MCF 10A (cell line): Measurements from ENCODE around the gene EHD4. TPM values are rescaled to one million over a fixed set of nuclear protein-coding genes. Genes with fewer than 3 reads are reported as not detected.

Experiments
- BruUV-seq: library from RNA; stranded (reverse); fragments of 400-500 nt; replicated peaks from 2 replicates; lab custom pipeline; 2021; lab: Mats Ljungman, UMichigan
- CTCF ChIA-PET: fragments of 300-600 bp; sonication (Branson Sonifier 250); formaldehyde crosslinking; extraction: SDS; loops from one replicate; lab custom pipeline; 2021; ENCODE audit warnings: antibody characterized with exemption, inconsistent platforms; lab: Yijun Ruan, JAX
- POLR2A ChIA-PET: fragments of 300-600, 350-650 bp; sonication (Branson Sonifier 250); formaldehyde crosslinking; extraction: SDS; loops from one replicate; lab custom pipeline; 2020; ENCODE audit warnings: antibody characterized with exemption, inconsistent platforms; lab: Yijun Ruan, JAX
- DNase-seq: peaks from one replicate; pipeline ENCODE4 v3.0.0-alpha.2; 2018; ENCODE audit not compliant: unreplicated experiment
- H3K27ac Mint-ChIP-seq: one replicate; pipeline ENCODE4 v1.8.0; 2022; ENCODE audit warnings: mild to moderate bottlenecking, low read depth, mixed read lengths; ENCODE audit not compliant: unreplicated experiment
- H3K27me3 Mint-ChIP-seq: one replicate; pipeline ENCODE4 v1.8.0; 2022; ENCODE audit warnings: mixed read lengths; ENCODE audit not compliant: insufficient read depth, unreplicated experiment
- H3K36me3 Mint-ChIP-seq: one replicate; pipeline ENCODE4 v1.8.0; 2022; ENCODE audit warnings: mild to moderate bottlenecking, moderate library complexity, mixed read lengths; ENCODE audit not compliant: insufficient read depth, unreplicated experiment
- H3K4me1 Mint-ChIP-seq: one replicate; pipeline ENCODE4 v1.8.0; 2022; ENCODE audit warnings: mixed read lengths; ENCODE audit not compliant: insufficient read depth, unreplicated experiment
- H3K4me3 Mint-ChIP-seq: one replicate; pipeline ENCODE4 v1.8.0; 2022; ENCODE audit warnings: mild to moderate bottlenecking, moderate library complexity, mixed read lengths; ENCODE audit not compliant: unreplicated experiment
- H3K9me3 Mint-ChIP-seq: one replicate; pipeline ENCODE4 v1.8.0; 2022; ENCODE audit warnings: mixed read lengths; ENCODE audit not compliant: unreplicated experiment
- CTCF ChIP-seq: fragments of 200-600 bp; IDR thresholded peaks from one replicate; pipeline ENCODE4 v1.8.0; 2022; ENCODE audit warnings: antibody characterized with exemption, mild to moderate bottlenecking; ENCODE audit not compliant: unreplicated experiment
- intact Hi-C: fragments of 100-400 bp; cut with micrococcal nuclease; formaldehyde crosslinking; loops from 2 replicates; pipeline ENCODE4 v1.14.1; 2022
- total RNA-seq: library from RNA; stranded (reverse); gene quantifications from 2 replicates; pipeline ENCODE4 v1.2.3, GENCODE V29; 2022

EHD4 gene
- total RNA-seq, 1 experiment from 2014 or later, result 27.1 TPM

- Mint-ChIP-seq H3K9me3 (no peaks in the 10 kb centered on the region), H3K36me3 (peaks cover 5% of the 10 kb centered on the region), H3K27me3 (no peaks in the 10 kb centered on the region), H3K4me1 (no peaks in the 10 kb centered on the region), H3K27ac (no peak overlapping the region), H3K4me3 (no peak overlapping the region)
- BruUV-seq, result no TSS peak
- ChIA-PET POLR2A (no interaction called here), CTCF (no interaction called here)
- no peak for DNase-seq
- no peak for TF ChIP-seq CTCF
- intact Hi-C loops, result no loop called here
Measured at GRCh38 chr15:41856262-41856661, 116.1 kb downstream of the EHD4 start.

- Mint-ChIP-seq H3K27ac (no peak overlapping the region), H3K36me3 (peaks cover 11% of the 10 kb centered on the region), H3K9me3 (no peaks in the 10 kb centered on the region), H3K4me3 (no peak overlapping the region), H3K4me1 (no peaks in the 10 kb centered on the region), H3K27me3 (no peaks in the 10 kb centered on the region)
- DNase-seq, result no peak
- TF ChIP-seq CTCF, result no peak
- ChIA-PET CTCF (interaction anchor here (1.2 kb wide), 1 partner anchor 81 kb away, joined by 5 read pairs; the partner anchor contains the start of gene MAPKBP1), POLR2A (no interaction called here)
- intact Hi-C loops, result no loop called here
- BruUV-seq, result no TSS peak
Measured at GRCh38 chr15:41855261-41855961, 116.9 kb downstream of the EHD4 start.

- Mint-ChIP-seq H3K27me3 (no peaks in the 10 kb centered on the region), H3K36me3 (peaks cover 11% of the 10 kb centered on the region), H3K27ac (no peak overlapping the region), H3K9me3 (no peaks in the 10 kb centered on the region), H3K4me1 (no peaks in the 10 kb centered on the region), H3K4me3 (no peak overlapping the region)
- intact Hi-C loops, result no loop called here
- ChIA-PET CTCF (interaction anchor here (1.2 kb wide), 1 partner anchor 80 kb away, joined by 5 read pairs; the partner anchor contains the start of gene MAPKBP1), POLR2A (no interaction called here)
- no TSS peak for BruUV-seq
- TF ChIP-seq CTCF, result no peak
- peak; percentile 16 for DNase-seq
Measured at GRCh38 chr15:41854443-41854842, 117.9 kb downstream of the EHD4 start.

- DNase-seq, result no peak
- Mint-ChIP-seq H3K4me3 (no peak overlapping the region), H3K9me3 (no peaks in the 10 kb centered on the region), H3K36me3 (peaks cover 11% of the 10 kb centered on the region), H3K27ac (no peak overlapping the region), H3K4me1 (no peaks in the 10 kb centered on the region), H3K27me3 (no peaks in the 10 kb centered on the region)
- BruUV-seq, result no TSS peak
- TF ChIP-seq CTCF, result no peak
- POLR2A ChIA-PET, result no interaction called here
- intact Hi-C loops, result no loop called here
- CTCF ChIA-PET, result no interaction called here
Measured at GRCh38 chr15:41853831-41854230, 118.5 kb downstream of the EHD4 start.
